ENCODE measurements around the gene CELF4. TPM values are rescaled to one million over a fixed set of nuclear protein-coding genes. Genes with fewer than 3 reads are reported as not detected.

CELF4 gene
- total RNA-seq, 1 experiment from 2014 or later = 0.11 TPM

DNA sequence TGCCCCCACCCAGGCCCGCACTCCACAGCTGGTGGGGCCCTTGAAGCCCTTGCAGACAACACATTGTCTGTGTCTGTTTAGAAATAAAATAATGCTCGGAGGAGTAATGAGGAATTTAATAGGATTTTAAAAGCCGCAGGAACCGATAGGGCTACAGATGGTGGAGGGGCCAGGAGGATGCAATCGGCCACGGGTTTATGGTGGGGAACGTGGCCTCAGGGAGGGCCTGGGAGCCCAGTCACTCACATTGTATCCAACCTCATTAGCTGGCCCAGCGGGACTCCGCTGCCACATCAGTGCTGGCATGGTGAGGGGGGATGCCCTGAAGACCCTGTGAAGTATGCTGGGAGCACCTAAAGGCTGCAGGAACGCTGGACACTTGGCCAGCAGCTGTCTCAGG, 252.0 kb downstream of the CELF4 start:
- intact Hi-C loops (cut with micrococcal nuclease; ENCODE audit: unreplicated experiment) = no loop called here
- CTCF ChIA-PET = no interaction called here
- DNase-seq = no peak
- POLR2A ChIA-PET = no interaction called here
- H3K4me3 Mint-ChIP-seq (ENCODE audit: unreplicated experiment) = no peak overlapping the region
- no peaks in the 10 kb centered on the region for H3K27me3 Mint-ChIP-seq (ENCODE audit: insufficient read depth, unreplicated experiment)
- Histone ChIP-seq H3K27me3 (replicated peaks; ENCODE audit: control insufficient read depth, insufficient read depth, low read length) (no peaks in the 10 kb centered on the region), H3K36me3 (ENCODE audit: control insufficient read depth, insufficient read depth, low read length) (no peaks in the 10 kb centered on the region), H3K4me1 (no peaks in the 10 kb centered on the region), H3K4me3 (ENCODE audit: low read depth, low read length) (no peak overlapping the region), H3K9me3 (no peaks in the 10 kb centered on the region)
- peaks cover 5% of the 10 kb centered on the region for H3K4me1 Mint-ChIP-seq (ENCODE audit: low read depth, unreplicated experiment)
- H3K36me3 Mint-ChIP-seq (ENCODE audit: insufficient read depth, unreplicated experiment) = no peaks in the 10 kb centered on the region
- no TSS peak for BruUV-seq (replicated peaks)
- TF ChIP-seq, protein P1, sequence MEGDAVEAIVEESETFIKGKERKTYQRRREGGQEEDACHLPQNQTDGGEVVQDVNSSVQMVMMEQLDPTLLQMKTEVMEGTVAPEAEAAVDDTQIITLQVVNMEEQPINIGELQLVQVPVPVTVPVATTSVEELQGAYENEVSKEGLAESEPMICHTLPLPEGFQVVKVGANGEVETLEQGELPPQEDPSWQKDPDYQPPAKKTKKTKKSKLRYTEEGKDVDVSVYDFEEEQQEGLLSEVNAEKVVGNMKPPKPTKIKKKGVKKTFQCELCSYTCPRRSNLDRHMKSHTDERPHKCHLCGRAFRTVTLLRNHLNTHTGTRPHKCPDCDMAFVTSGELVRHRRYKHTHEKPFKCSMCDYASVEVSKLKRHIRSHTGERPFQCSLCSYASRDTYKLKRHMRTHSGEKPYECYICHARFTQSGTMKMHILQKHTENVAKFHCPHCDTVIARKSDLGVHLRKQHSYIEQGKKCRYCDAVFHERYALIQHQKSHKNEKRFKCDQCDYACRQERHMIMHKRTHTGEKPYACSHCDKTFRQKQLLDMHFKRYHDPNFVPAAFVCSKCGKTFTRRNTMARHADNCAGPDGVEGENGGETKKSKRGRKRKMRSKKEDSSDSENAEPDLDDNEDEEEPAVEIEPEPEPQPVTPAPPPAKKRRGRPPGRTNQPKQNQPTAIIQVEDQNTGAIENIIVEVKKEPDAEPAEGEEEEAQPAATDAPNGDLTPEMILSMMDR (IDR thresholded peaks at IDR 0.05; ENCODE audit: insufficient read depth in 1 of 2, low read depth in 1 of 2, low read length in 1 of 2, severe bottlenecking in 1 of 2, unreplicated experiment in 1 of 2) = no peak
- no peaks in the 10 kb centered on the region for H3K9me3 Mint-ChIP-seq (ENCODE audit: unreplicated experiment)
- no peak overlapping the region for H3K27ac Mint-ChIP-seq (ENCODE audit: unreplicated experiment)

DNA sequence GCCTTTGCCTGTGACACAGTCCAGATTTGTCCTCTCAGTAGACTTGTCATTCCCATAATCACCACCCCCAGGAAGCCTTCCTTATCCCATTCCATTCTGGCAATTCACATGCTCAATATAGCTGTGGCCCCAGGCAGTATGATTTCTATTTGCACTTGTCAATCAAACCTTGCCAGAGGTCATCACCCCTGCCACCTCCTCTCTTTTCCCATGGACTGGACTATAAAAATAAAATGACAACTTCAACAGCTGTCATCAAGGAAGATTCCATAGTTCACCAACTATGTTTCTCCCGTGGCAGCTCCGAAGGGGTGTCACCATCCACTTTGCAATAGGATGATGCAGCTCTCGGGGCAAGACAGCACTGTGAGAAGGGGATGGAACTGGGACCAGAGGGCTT, 255.7 kb downstream of the CELF4 start:
- H3K4me3 ChIP-seq (ENCODE audit: low read depth, low read length) = no peak overlapping the region
- no peak for DNase-seq
- no peaks in the 10 kb centered on the region for H3K4me1 ChIP-seq
- Mint-ChIP-seq H3K4me3 (ENCODE audit: unreplicated experiment) (no peak overlapping the region), H3K4me1 (ENCODE audit: low read depth, unreplicated experiment) (peaks cover 5% of the 10 kb centered on the region), H3K9me3 (ENCODE audit: unreplicated experiment) (no peaks in the 10 kb centered on the region), H3K27ac (ENCODE audit: unreplicated experiment) (no peak overlapping the region), H3K27me3 (ENCODE audit: insufficient read depth, unreplicated experiment) (no peaks in the 10 kb centered on the region), H3K36me3 (ENCODE audit: insufficient read depth, unreplicated experiment) (no peaks in the 10 kb centered on the region)
- POLR2A ChIA-PET = no interaction called here
- TF ChIP-seq, protein P1 (IDR thresholded peaks at IDR 0.05; ENCODE audit: insufficient read depth in 1 of 2, low read depth in 1 of 2, low read length in 1 of 2, severe bottlenecking in 1 of 2, unreplicated experiment in 1 of 2) = no peak
- no peaks in the 10 kb centered on the region for H3K27me3 ChIP-seq (replicated peaks; ENCODE audit: control insufficient read depth, insufficient read depth, low read length)
- H3K36me3 ChIP-seq (ENCODE audit: control insufficient read depth, insufficient read depth, low read length) = no peaks in the 10 kb centered on the region
- H3K9me3 ChIP-seq = no peaks in the 10 kb centered on the region
- intact Hi-C loops (cut with micrococcal nuclease; ENCODE audit: unreplicated experiment) = no loop called here
- CTCF ChIA-PET = interaction anchor here (0.8 kb wide), 1 partner anchor 12 kb away, joined by 3 read pairs; no protein-coding TSS in a partner anchor
- no TSS peak for BruUV-seq (replicated peaks)

DNA sequence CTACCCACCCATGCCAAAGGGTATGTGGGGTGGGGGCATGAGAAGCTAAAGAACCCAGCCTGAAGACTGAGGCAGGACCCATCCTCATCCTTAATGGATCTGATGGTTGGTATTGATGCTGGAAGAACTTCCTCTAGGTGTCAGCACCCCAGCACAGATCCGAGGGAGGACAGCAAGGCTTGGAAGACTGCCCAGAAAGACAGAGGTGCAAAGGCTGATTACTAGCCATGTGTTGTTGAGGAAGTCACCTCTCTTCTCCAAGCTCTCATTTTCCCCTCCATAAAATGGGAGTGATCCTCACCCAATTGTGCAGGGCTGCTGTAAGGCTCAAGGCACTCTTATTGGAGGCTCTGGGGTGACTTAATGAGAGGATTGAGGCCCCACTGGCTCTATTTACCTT, 256.5 kb downstream of the CELF4 start:
- Mint-ChIP-seq H3K9me3 (ENCODE audit: unreplicated experiment) (no peaks in the 10 kb centered on the region), H3K27me3 (ENCODE audit: insufficient read depth, unreplicated experiment) (no peaks in the 10 kb centered on the region), H3K4me1 (ENCODE audit: low read depth, unreplicated experiment) (peaks cover 5% of the 10 kb centered on the region), H3K4me3 (ENCODE audit: unreplicated experiment) (no peak overlapping the region), H3K36me3 (ENCODE audit: insufficient read depth, unreplicated experiment) (no peaks in the 10 kb centered on the region), H3K27ac (ENCODE audit: unreplicated experiment) (no peak overlapping the region)
- DNase-seq = no peak
- TF ChIP-seq, protein P1 (IDR thresholded peaks at IDR 0.05; ENCODE audit: insufficient read depth in 1 of 2, low read depth in 1 of 2, low read length in 1 of 2, severe bottlenecking in 1 of 2, unreplicated experiment in 1 of 2) = no peak
- Histone ChIP-seq H3K9me3 (no peaks in the 10 kb centered on the region), H3K36me3 (ENCODE audit: control insufficient read depth, insufficient read depth, low read length) (no peaks in the 10 kb centered on the region), H3K4me1 (no peaks in the 10 kb centered on the region), H3K4me3 (ENCODE audit: low read depth, low read length) (no peak overlapping the region), H3K27me3 (replicated peaks; ENCODE audit: control insufficient read depth, insufficient read depth, low read length) (no peaks in the 10 kb centered on the region)
- BruUV-seq (replicated peaks) = no TSS peak
- intact Hi-C loops (cut with micrococcal nuclease; ENCODE audit: unreplicated experiment) = no loop called here
- ChIA-PET CTCF (no interaction called here), POLR2A (no interaction called here)
